ENCODE data around the gene PRKG2. TPM values are rescaled to one million over a fixed set of nuclear protein-coding genes. Genes with fewer than 3 reads are reported as not detected.

Gene PRKG2
- total and polyA plus RNA-seq, 4 donors, result 0.03 to 0.14 (median 0.08) TPM; not detected in 1

GRCh38 chr4:81146466-81146865 lies 68.6 kb downstream of the PRKG2 start:
- no peaks in the 10 kb centered on the region for H3K4me1 ChIP-seq (ENCODE audit: control insufficient read depth in 4 of 4, insufficient read depth in 4 of 4, low read length in 3 of 4)
- no peaks in the 10 kb centered on the region for H3K36me3 ChIP-seq (ENCODE audit: control insufficient read depth in 4 of 4, insufficient read depth in 3 of 4, low read depth in 1 of 4, low read length in 3 of 4)
- H3K27me3 ChIP-seq (ENCODE audit: control insufficient read depth in 4 of 4, insufficient read depth in 4 of 4, low read length in 3 of 4), result no peaks in the 10 kb centered on the region
- H3K4me3 ChIP-seq (ENCODE audit: low read depth in 1 of 3, low read length in 3 of 3), result no peak overlapping the region
- H3K27ac ChIP-seq (ENCODE audit: low read depth in 1 of 2, low read length in 2 of 2), result no peak overlapping the region
- no peaks in the 10 kb centered on the region for H3K9me3 ChIP-seq (ENCODE audit: control insufficient read depth in 4 of 4, low read length in 3 of 4)
- H3K9ac ChIP-seq (ENCODE audit: low read depth in 1 of 2, low read length in 2 of 2), result no peak overlapping the region
- TF ChIP-seq HNF4G (IDR thresholded peaks at IDR 0.05) (no peak), EGR1 (IDR thresholded peaks at IDR 0.05; ENCODE audit: low read depth in 2 of 2) (no peak), RAD21 (IDR thresholded peaks at IDR 0.05) (no peak), FOXA1 (IDR thresholded peaks at IDR 0.05) (no peak), YY1 (IDR thresholded peaks at IDR 0.05) (no peak), SP1 (IDR thresholded peaks at IDR 0.05) (no peak), FOXA2 (IDR thresholded peaks at IDR 0.05) (no peak), HNF4A (conservative IDR thresholded peaks at IDR 0.05) (no peak), MAX (IDR thresholded peaks at IDR 0.05) (no peak), TAF1 (conservative IDR thresholded peaks at IDR 0.05) (no peak), REST (IDR thresholded peaks at IDR 0.05) (no peak), GABPA (IDR thresholded peaks at IDR 0.05 in 1 of 2, conservative IDR thresholded peaks at IDR 0.05 in 1 of 2) (no peak), NR2F2 (IDR thresholded peaks at IDR 0.05) (no peak), ATF3 (IDR thresholded peaks at IDR 0.05) (no peak), RXRA (IDR thresholded peaks at IDR 0.05) (no peak), JUND (IDR thresholded peaks at IDR 0.05) (no peak)
- TF ChIP-seq, protein P1, sequence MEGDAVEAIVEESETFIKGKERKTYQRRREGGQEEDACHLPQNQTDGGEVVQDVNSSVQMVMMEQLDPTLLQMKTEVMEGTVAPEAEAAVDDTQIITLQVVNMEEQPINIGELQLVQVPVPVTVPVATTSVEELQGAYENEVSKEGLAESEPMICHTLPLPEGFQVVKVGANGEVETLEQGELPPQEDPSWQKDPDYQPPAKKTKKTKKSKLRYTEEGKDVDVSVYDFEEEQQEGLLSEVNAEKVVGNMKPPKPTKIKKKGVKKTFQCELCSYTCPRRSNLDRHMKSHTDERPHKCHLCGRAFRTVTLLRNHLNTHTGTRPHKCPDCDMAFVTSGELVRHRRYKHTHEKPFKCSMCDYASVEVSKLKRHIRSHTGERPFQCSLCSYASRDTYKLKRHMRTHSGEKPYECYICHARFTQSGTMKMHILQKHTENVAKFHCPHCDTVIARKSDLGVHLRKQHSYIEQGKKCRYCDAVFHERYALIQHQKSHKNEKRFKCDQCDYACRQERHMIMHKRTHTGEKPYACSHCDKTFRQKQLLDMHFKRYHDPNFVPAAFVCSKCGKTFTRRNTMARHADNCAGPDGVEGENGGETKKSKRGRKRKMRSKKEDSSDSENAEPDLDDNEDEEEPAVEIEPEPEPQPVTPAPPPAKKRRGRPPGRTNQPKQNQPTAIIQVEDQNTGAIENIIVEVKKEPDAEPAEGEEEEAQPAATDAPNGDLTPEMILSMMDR (IDR thresholded peaks at IDR 0.05; ENCODE audit: low read depth, low read length, missing input control), result no peak
- TF ChIP-seq, protein P2, sequence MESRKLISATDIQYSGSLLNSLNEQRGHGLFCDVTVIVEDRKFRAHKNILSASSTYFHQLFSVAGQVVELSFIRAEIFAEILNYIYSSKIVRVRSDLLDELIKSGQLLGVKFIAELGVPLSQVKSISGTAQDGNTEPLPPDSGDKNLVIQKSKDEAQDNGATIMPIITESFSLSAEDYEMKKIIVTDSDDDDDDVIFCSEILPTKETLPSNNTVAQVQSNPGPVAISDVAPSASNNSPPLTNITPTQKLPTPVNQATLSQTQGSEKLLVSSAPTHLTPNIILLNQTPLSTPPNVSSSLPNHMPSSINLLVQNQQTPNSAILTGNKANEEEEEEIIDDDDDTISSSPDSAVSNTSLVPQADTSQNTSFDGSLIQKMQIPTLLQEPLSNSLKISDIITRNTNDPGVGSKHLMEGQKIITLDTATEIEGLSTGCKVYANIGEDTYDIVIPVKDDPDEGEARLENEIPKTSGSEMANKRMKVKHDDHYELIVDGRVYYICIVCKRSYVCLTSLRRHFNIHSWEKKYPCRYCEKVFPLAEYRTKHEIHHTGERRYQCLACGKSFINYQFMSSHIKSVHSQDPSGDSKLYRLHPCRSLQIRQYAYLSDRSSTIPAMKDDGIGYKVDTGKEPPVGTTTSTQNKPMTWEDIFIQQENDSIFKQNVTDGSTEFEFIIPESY (IDR thresholded peaks at IDR 0.05), result no peak
- no peak for DNase-seq (ENCODE audit: low spot score)
